T-helper 1 cell (primary cell): Measurements from ENCODE around the gene CACNA1D.

ENCODE experiments used
- DNase-seq, 5 donors: peaks; one replicate each; pipeline ENCODE4 v3.0.0-alpha.2; 2012 to 2020

CACNA1D gene

DNA sequence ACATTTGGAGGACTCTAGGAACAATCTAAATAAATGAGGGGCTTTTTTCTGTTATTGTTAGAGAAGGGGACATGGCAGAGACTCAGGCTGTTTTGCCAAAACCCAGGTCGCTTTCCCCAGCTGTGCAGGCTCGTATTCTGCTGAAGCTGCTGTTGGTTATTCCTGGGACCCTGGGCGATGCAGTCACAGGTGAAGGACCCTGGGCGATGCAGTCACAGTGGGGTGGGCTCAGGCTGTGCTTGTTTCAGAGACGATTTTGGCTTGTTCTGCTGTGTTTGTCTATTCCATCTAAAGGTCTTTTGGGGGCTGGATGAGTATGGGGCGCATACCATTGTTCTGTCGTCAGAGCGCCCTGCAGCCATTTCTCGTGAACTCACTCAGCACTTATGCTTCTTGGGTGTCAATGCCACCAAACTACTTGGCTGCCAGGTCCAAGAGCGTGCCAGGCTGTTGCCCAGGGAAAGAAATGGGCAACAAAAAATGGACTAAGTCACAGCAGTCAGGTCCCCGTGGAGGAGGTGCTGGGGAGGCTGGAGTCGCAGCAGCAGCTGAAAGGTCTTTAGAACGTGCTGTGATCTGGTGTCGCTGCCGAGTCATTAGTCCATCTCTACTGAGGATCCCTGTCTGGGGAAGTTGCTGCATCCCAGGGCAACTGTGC is 200.4 kb downstream of the CACNA1D start:
- no peak for DNase-seq

- DNase-seq, result no peak
Measured at GRCh38 chr3:53695324-53695690, 200.9 kb downstream of the CACNA1D start.

- no peak for DNase-seq
Measured at GRCh38 chr3:53696401-53697172, 202.2 kb downstream of the CACNA1D start.

DNA sequence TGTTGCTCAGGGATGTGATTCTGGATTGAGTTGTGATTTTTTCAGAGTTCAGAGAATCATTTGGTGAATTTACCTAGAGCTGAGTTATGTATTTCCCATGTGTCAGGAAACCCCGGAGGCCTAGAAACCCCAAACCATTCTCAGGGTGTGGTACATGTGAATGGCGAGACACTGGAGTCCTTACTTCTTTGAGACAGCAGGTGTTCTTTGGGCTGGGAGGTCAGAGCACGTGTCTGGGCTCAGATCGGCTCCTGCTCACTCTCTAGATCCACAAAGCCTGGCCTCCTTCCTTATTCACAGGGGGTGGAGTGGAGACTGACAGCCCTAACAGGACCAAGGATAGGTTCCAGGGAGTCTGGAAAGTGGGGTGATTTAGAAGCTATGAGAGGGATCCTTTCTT is 206.0 kb downstream of the CACNA1D start:
- DNase-seq, result no peak

DNA sequence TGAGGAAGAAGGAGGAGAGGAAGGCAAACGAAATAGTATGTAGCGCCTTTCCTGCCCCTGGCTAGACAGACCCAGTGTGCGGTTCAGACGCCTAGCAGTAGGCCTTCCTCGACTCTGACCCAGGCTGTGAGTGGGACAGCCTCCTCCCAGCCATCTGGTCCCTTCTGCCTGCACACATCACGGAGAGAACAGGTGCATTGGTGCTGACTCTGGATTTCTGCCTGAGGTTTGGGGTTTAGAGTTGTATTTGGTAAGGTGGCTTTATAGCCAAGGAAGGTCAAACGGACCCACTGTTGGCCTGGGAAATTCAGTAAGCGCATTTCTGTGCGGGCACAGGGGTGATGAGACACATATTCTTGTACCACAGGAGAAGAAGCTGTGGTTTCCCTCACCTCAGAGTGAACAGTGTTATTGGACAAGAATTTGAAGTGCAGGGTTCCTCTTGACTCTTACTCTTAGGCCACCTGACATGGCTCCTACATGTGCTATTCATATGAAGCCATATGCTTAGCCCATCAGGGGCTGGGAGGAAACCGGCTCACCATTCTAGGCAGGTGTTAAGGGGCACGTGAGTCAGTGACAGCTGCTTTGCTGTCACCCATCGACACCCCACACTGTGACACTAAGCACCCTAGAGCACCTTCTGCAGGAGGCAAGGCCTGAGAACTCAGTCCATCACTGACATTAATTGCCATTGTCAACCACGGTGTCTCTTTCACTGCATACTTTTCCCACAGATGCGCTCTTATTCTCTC is 208.5 kb downstream of the CACNA1D start:
- no peak for DNase-seq

DNA sequence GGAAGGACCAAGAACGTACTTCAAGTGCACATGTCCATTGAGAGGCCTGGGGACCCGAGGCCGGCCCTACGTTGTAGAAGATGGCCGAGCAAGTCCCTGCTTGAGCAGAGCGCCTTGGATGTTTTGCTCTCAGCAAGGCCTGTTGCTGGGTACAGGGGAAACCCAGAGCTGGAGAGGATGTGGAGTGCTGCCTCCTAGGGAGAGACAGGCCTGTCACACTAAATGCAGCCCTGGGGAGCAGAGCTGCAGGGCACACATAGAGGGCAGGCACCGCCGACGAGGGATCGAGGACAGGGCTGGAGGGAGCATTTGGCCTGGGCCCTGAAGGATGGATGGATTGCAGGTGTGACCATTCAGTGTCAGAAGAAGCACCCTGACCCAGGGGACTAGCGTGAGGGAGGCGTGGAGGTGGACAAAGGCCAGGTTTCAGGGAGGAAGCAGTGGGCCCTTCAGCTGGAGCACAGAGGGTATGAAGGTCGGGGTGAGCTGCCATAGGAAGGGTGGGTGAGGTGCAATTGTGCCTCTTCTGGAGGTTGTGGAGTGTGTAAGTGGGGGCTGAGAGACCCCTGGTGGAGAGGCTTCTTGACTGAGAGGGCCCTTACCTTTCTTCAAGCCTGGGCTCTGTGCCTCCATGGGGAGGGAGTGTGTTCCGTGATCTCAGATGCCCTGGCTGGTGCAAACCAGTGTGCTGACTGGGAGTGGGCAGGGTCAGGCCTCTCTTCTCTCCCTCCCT is 209.4 kb downstream of the CACNA1D start:
- no peak for DNase-seq

DNA sequence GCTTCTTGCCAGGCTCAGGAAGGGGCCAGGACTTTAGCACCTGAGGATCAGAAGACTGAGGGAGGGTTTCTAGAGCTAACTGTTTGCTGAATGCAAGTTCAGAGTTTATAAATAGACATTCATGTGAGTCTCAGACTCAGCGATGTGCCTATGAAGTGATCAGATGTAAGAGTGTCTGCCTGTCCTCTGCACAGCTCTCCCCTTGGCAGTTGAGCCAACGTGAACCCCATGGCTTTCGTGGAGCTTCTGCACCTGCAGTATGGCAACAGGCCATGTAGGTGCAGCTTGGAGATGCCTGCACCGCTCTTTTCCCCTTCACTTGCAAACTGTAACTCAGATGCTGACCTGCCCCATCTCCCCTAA is 209.9 kb downstream of the CACNA1D start:
- DNase-seq, result no peak

DNA sequence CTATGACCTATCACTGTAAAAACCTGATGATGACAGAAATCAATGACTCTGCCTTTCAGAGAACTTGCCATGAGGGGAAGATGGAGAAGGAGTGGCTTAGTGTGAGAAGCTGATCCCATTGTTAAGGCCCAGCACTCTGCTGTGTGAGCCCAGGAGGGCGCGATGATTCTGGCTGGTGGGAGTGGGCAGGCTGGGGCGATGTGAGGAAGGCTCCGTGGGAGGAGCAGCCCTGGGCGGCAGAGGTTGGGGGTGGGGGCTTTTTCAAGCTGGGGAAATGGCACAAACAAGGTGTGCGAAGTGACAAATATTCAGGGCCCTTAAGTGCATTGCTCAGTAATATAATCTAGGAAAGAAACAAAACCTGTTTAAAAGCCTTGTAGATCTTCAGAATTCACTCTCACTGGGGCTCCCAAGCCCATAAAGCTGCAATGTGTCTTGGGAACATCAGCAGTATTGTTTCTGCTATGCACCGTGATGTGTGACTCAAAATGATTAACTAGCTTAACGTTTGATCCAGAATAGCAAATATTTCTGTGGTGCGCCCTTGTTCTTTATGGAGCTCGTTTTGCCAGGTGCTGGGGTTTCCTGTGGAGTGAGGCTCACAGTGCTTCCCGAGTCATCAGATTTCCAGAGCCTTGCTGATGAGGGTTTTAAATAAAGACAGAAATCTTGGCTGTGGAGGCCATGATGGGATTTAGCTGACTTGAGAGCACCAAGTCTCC is 210.8 kb downstream of the CACNA1D start:
- DNase-seq, result no peak

DNA sequence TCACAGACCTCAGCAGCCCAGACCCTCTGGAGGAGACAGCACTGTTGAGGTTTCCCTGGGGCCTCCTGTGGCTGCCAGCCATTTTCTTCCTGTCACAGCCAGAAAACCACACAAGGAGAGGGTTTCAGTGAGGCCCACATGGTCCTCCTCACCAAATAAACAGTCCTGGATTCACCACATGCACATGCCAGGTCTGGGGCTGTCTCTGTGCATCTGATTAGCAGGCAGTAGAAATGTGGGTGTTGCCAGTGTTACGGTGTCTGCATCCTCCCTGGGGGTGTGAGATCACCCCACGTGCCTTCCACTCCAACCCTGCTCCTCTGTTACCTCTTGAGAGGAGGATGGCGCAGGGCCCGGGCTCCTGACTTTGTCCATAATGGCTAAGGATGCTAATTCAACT is 211.4 kb downstream of the CACNA1D start:
- DNase-seq, result peak in 1 of 5 donors; percentile 25

DNA sequence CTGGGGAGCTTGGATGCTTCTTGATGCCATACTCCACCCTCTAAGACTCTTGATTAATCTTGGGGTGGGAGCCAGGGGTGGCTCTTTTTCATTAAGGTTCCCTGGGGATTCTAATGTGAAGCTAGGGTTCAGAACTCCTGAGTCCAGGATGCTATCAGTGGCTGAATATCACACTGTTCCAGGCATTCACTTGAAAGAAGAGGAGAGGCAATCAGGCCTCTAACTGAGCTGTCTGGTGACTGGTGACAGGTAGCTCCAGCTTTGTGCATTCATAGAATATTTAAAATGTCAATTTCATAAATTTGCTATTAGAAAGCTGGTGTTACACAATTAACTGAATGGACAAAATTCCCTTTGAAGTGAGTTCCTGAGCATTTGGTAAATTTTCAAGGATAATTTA is 212.8 kb downstream of the CACNA1D start:
- DNase-seq, result no peak

GRCh38 chr3:53708001-53708621 is 213.7 kb downstream of the CACNA1D start:
- no peak for DNase-seq

- no peak for DNase-seq
Measured at GRCh38 chr3:53709256-53709655, 214.8 kb downstream of the CACNA1D start.

- DNase-seq, result peak in 3 of 5 donors; percentile 22 to 71 (median 24)
Measured at GRCh38 chr3:53709860-53710674, 215.7 kb downstream of the CACNA1D start.

DNA sequence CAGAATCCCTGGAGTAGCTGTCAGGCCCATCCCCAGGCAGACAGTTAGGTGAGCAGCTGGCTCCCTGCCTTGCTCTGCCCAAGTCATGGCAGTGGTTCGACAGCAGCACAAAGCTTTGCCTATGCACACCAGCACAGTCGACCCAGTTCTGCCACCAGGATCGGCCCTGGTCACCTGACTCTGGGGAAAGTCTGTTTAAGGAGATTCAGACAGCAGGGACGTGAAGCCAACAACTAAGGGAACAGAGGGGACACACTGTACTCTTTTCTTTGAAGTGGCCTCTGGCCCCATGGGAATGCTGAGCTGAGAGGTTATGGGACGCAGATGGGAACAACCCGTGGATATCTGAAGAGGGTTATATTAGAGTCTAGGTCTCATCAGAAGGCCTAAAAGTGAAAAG is 217.0 kb downstream of the CACNA1D start:
- DNase-seq, result no peak

- DNase-seq, result peak in 1 of 5 donors; percentile 17
Measured at GRCh38 chr3:53712817-53713388, 218.5 kb downstream of the CACNA1D start.

DNA sequence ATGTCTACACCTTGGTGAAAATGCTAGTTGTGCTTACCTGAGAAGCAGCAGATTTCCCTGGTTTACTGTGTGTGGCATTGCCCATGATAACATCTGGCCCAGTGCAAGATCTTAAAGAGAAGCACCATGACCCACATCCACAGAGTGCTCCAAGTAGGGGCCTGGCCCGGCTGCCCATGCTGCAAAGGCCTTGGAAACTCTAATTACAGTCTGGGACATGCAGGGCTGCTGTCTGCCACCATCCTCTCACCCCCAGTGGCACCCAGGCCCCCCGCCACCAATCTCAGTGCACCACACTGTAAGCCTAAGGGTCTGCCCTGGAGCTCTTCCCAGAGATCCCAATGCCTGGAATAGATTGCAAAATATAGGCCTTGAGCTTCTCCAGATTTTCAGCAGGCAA is 219.2 kb downstream of the CACNA1D start:
- no peak for DNase-seq

GRCh38 chr3:53715815-53716483 is 221.5 kb downstream of the CACNA1D start:
- no peak for DNase-seq

GRCh38 chr3:53716998-53717397 is 222.6 kb downstream of the CACNA1D start:
- no peak for DNase-seq

- no peak for DNase-seq
Measured at GRCh38 chr3:53718462-53718861, 224.1 kb downstream of the CACNA1D start.

DNA sequence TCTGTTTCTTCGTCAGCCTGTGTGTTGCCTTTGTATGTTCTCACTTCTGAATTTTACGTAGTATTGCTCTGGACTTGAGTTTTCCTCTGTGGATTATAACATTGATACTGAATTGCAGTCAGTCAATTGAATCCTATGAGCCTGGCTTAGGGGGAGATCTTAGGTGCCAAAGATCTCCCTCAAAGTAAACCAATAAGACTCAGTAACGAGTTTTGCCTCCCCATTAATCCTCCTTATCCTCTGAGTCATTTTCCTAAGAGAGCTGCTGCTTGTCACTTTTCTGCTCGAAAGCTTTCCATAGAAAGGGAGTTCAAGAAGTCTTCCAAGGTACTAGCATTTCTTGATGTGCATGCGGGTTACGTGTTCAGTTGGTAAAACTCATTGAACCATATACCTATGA is 225.4 kb downstream of the CACNA1D start:
- no peak for DNase-seq
